B cell (primary cell): ENCODE data around the gene ATP6V1C2. TPM values are rescaled to one million over a fixed set of nuclear protein-coding genes. Genes with fewer than 3 reads are reported as not detected.

ENCODE experiments used
- ATAC-seq: fragments of 200-7000 bp; cut with Tn5 transposase; one replicate; pipeline ENCODE4 v1.10.0; 2021; ENCODE audit warnings: low read depth, mild to moderate bottlenecking, moderate number of reproducible peaks, moderate library complexity
- CTCF ChIA-PET: fragments of 350-600 bp; sonication (Branson Sonifier 250); formaldehyde crosslinking; loops from one replicate; lab custom pipeline; 2021; ENCODE audit warnings: antibody characterized with exemption, inconsistent platforms; lab: Charles Lee
- POLR2A ChIA-PET: fragments of 350-600 bp; sonication (Branson Sonifier 250); formaldehyde crosslinking; loops from one replicate; lab custom pipeline; 2021; ENCODE audit warnings: antibody characterized with exemption; lab: Charles Lee
- DNase-seq: peaks from one replicate; pipeline ENCODE4 v3.0.0; 2013
- H2AFZ ChIP-seq: 2 replicates; pipeline ENCODE4 v1.6.1; 2012; ENCODE audit warnings: mild to moderate bottlenecking, low read depth, low read length; ENCODE audit not compliant: insufficient read depth, poor library complexity, severe bottlenecking
- H3K27ac ChIP-seq, 2 donors: 1 replicate in 1 of 2; 2 replicates in 1 of 2; pipeline ENCODE4 v1.5.1; 2012 to 2013; ENCODE audit warnings: low read length in 2 of 2, mild to moderate bottlenecking in 2 of 2, moderate library complexity in 1 of 2
- H3K27me3 ChIP-seq, 4 experiments: fragments of 200-600 bp in 1 of 4; sonication (generic) in 1 of 4; replicated peaks in 1 of 4; 1 replicate in 2 of 4; 2 replicates in 2 of 4; pipeline versions ENCODE4 v1.6.1 to v1.7.0; 2013 to 2016; ENCODE audit warnings: low read length in 3 of 4, mild to moderate bottlenecking in 2 of 4, mixed read lengths in 1 of 4, moderate library complexity in 1 of 4; ENCODE audit not compliant: insufficient read depth in 4 of 4, control insufficient read depth in 3 of 4; ENCODE audit errors: control extremely low read depth in 1 of 4
- H3K36me3 ChIP-seq, 2 experiments: replicated peaks in 1 of 2; 1 replicate in 1 of 2; 2 replicates in 1 of 2; pipeline versions ENCODE4 v1.6.1 to v1.7.1; 2013; ENCODE audit warnings: low read length in 1 of 2; ENCODE audit not compliant: insufficient read depth in 2 of 2, control insufficient read depth in 1 of 2; ENCODE audit errors: control extremely low read depth in 1 of 2, extremely low read depth in 1 of 2
- H3K4me1 ChIP-seq, 2 donors: fragments of 200-600 bp in 1 of 2; sonication (generic) in 1 of 2; 1 replicate in 1 of 2; 2 replicates in 1 of 2; pipeline versions ENCODE4 v1.5.1 to v1.6.1; 2013 to 2017; ENCODE audit warnings: low read length in 2 of 2; ENCODE audit not compliant: control insufficient read depth in 2 of 2, insufficient read depth in 2 of 2
- H3K4me2 ChIP-seq: replicated peaks from 2 replicates; pipeline ENCODE3; 2012; ENCODE audit warnings: mild to moderate bottlenecking, low read depth, low read length; ENCODE audit not compliant: poor library complexity, severe bottlenecking
- H3K4me3 ChIP-seq, 5 experiments: fragments of 200-600 bp in 1 of 5; sonication (generic) in 1 of 5; 1 replicate in 3 of 5; 2 replicates in 2 of 5; pipeline versions ENCODE4 v1.5.1 to v1.7.0; 2011 to 2016; ENCODE audit warnings: low read length in 4 of 5, mild to moderate bottlenecking in 4 of 5, low read depth in 2 of 5, control low read depth in 1 of 5, moderate library complexity in 1 of 5; ENCODE audit not compliant: insufficient read depth in 1 of 5; ENCODE audit errors: control extremely low read depth in 1 of 5, extremely low read depth in 1 of 5
- H3K79me2 ChIP-seq: fragments of 200-600 bp; sonication (generic); one replicate; pipeline ENCODE4 v1.6.0; 2016; ENCODE audit warnings: low read length; ENCODE audit not compliant: control insufficient read depth, insufficient read depth
- H3K9ac ChIP-seq: fragments of 200-600 bp; sonication (generic); 2 replicates; pipeline ENCODE4 v1.6.1; 2017; ENCODE audit warnings: mild to moderate bottlenecking, low read length, moderate library complexity
- H3K9me3 ChIP-seq, 3 donors: one replicate each; pipeline versions ENCODE4 v1.6.1 to v1.7.1; 2013; ENCODE audit warnings: low read length in 2 of 3; ENCODE audit not compliant: control insufficient read depth in 2 of 3, insufficient read depth in 1 of 3; ENCODE audit errors: control extremely low read depth in 1 of 3
- H4K20me1 ChIP-seq: 2 replicates; pipeline ENCODE4 v1.6.0; 2012; ENCODE audit warnings: mild to moderate bottlenecking, low read length; ENCODE audit not compliant: insufficient read depth, control insufficient read depth, poor library complexity, severe bottlenecking
- H3K27ac Mint-ChIP-seq: one replicate; pipeline ENCODE4 v1.8.0; 2021; ENCODE audit warnings: mixed read lengths
- H3K27me3 Mint-ChIP-seq: one replicate; pipeline ENCODE4 v1.8.0; 2021; ENCODE audit warnings: mixed read lengths
- H3K4me1 Mint-ChIP-seq: one replicate; pipeline ENCODE4 v1.8.0; 2021; ENCODE audit warnings: mixed read lengths
- H3K4me3 Mint-ChIP-seq: one replicate; pipeline ENCODE4 v1.8.0; 2021; ENCODE audit warnings: mixed read lengths
- H3K9me3 Mint-ChIP-seq: one replicate; pipeline ENCODE4 v1.8.0; 2022; ENCODE audit warnings: mixed read lengths; ENCODE audit not compliant: insufficient read depth
- EZH2 ChIP-seq: IDR thresholded peaks from 2 replicates; pipeline ENCODE4 v1.6.1; 2012; ENCODE audit warnings: borderline replicate concordance, low read depth, mild to moderate bottlenecking, moderate library complexity, low read length; ENCODE audit not compliant: insufficient read depth, poor library complexity, severe bottlenecking
- WGBS: methylation state at CpG from one replicate; pipeline ENCODE4 v1.1.5; 2013; ENCODE audit warnings: missing lambda C conversion rate; ENCODE audit not compliant: insufficient coverage; 5-methylcytosine and 5-hydroxymethylcytosine counted together
- intact Hi-C: fragments of 100-400 bp; cut with micrococcal nuclease; formaldehyde crosslinking; loops from one replicate; pipeline ENCODE4 v1.10.0; 2022
- polyA plus RNA-seq: library from polyadenylated mRNA; depleted of rRNA; stranded (reverse); fragments of >200 nt; gene quantifications from 2 replicates; pipeline ENCODE4 v1.2.3, GENCODE V29; 2012
- total RNA-seq, 2 donors: library from RNA; stranded (reverse); fragments of 120-200 nt in 1 of 2; gene quantifications; 1 replicate in 1 of 2; 2 replicates in 1 of 2; pipeline versions ENCODE4 v1.2.3 to v1.2.4, GENCODE V29; 2013 to 2022
- TF ChIP-seq, protein P1 (sequence below): fragments of 200-600 bp; IDR thresholded peaks from one replicate; pipeline ENCODE4 v1.8.0; 2022; ENCODE audit warnings: antibody characterized with exemption, mild to moderate bottlenecking

Gene ATP6V1C2
- total and polyA plus RNA-seq, 2 donors (not counting 1 experiment from before 2014, with no cell fraction given), result 0.54 to 4.4 TPM

DNA sequence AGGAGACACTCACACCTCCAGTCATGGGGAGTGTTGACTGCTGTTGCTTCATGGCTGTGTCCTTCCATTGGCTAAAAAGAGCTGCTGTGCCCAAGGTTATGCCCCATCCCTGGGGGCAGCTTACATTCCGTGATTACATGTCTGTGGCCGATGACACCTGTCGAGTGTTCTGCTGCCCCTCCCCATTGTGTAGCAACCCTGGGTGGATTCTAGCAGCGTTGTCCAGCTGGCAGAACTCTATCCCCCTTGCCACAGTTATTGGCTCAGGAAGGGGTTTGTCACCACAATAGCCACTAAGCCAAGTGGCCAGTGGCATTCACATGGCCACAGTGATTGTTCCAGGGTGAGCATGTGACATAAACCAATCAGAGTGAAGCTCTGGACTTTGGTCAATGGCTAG is 102.8 kb downstream of the ATP6V1C2 start:
- H3K4me3 Mint-ChIP-seq, result no peak overlapping the region
- CTCF ChIA-PET, result interaction anchor here (0.6 to 2.7 kb wide), 3 partner anchors 8 to 869 kb away, joined by 3 to 17 read pairs (median 3); no protein-coding TSS in a partner anchor

GRCh38 chr2:10826026-10826425 is 104.6 kb downstream of the ATP6V1C2 start:
- Histone ChIP-seq H3K27ac (no peak overlapping the region), H3K4me2 (no peak overlapping the region), H3K4me3 (no peak overlapping the region), H2AFZ (no peak overlapping the region), H3K36me3 (no peaks in the 10 kb centered on the region), H3K4me1 (no peaks in the 10 kb centered on the region), H3K79me2 (no peaks in the 10 kb centered on the region), H3K9me3 (peaks cover 0 to 2% (median 0%) of the 10 kb centered on the region in 3 donors), H3K27me3 (peaks cover 0 to 28% (median 9%) of the 10 kb centered on the region in 4 experiments), H4K20me1 (no peaks in the 10 kb centered on the region), H3K9ac (no peak overlapping the region)
- DNase-seq (no peak), ATAC-seq (no peak)
- intact Hi-C loops, result no loop called here
- peaks cover 49% of the 10 kb centered on the region for H3K27me3 Mint-ChIP-seq
- CTCF ChIA-PET, result interaction anchor here (0.9 kb wide), 1 partner anchor 137 kb away, joined by 3 read pairs; the partner anchor contains the start of gene NOL10
- H3K27ac Mint-ChIP-seq, result no peak overlapping the region
- no peak for TF ChIP-seq EZH2
- TF ChIP-seq, protein P1, sequence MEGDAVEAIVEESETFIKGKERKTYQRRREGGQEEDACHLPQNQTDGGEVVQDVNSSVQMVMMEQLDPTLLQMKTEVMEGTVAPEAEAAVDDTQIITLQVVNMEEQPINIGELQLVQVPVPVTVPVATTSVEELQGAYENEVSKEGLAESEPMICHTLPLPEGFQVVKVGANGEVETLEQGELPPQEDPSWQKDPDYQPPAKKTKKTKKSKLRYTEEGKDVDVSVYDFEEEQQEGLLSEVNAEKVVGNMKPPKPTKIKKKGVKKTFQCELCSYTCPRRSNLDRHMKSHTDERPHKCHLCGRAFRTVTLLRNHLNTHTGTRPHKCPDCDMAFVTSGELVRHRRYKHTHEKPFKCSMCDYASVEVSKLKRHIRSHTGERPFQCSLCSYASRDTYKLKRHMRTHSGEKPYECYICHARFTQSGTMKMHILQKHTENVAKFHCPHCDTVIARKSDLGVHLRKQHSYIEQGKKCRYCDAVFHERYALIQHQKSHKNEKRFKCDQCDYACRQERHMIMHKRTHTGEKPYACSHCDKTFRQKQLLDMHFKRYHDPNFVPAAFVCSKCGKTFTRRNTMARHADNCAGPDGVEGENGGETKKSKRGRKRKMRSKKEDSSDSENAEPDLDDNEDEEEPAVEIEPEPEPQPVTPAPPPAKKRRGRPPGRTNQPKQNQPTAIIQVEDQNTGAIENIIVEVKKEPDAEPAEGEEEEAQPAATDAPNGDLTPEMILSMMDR, result no peak
- POLR2A ChIA-PET, result no interaction called here
- no peak overlapping the region for H3K4me3 Mint-ChIP-seq
- WGBS, result 80% methylated on average over 1 of the region's 8 CpGs
- no peaks in the 10 kb centered on the region for H3K9me3 Mint-ChIP-seq
- H3K4me1 Mint-ChIP-seq, result peaks cover 5% of the 10 kb centered on the region

More for the DNA sequence above, 102.8 kb downstream of the ATP6V1C2 start:
- H3K4me1 ChIP-seq, result no peaks in the 10 kb centered on the region
- H3K27me3 ChIP-seq, result peaks cover 0 to 27% (median 11%) of the 10 kb centered on the region in 4 experiments
- Mint-ChIP-seq H3K4me1 (peaks cover 5% of the 10 kb centered on the region), H3K27me3 (peaks cover 44% of the 10 kb centered on the region), H3K9me3 (no peaks in the 10 kb centered on the region), H3K27ac (no peak overlapping the region)
- no peaks in the 10 kb centered on the region for H3K79me2 ChIP-seq
- H2AFZ ChIP-seq, result no peak overlapping the region
- no peak for DNase-seq
- H3K27ac ChIP-seq, result no peak overlapping the region
- no peaks in the 10 kb centered on the region for H4K20me1 ChIP-seq
- no peak overlapping the region for H3K4me3 ChIP-seq
- POLR2A ChIA-PET, result no interaction called here
- no peaks in the 10 kb centered on the region for H3K9me3 ChIP-seq
- 76% methylated on average over 4 of the region's 4 CpGs for WGBS
- intact Hi-C loops, result no loop called here
- no peak overlapping the region for H3K4me2 ChIP-seq
- TF ChIP-seq, protein P1, result no peak
- TF ChIP-seq EZH2, result no peak
- no peak overlapping the region for H3K9ac ChIP-seq
- H3K36me3 ChIP-seq, result no peaks in the 10 kb centered on the region
- ATAC-seq, result no peak
